Right lobe of liver (tissue), 4 donors: ENCODE data around the gene KRI1.

ENCODE experiments used
- CTCF ChIP-seq, 4 donors: fragments of 200-600 bp in 3 of 4; fragments of 450-650 bp in 1 of 4; IDR thresholded peaks; one replicate each; pipeline versions ENCODE4 v1.5.1 to v1.8.0; 2016 to 2022; ENCODE audit warnings: antibody characterized with exemption in 4 of 4, mild to moderate bottlenecking in 2 of 4
- POLR2A ChIP-seq: fragments of 450-650 bp; IDR thresholded peaks from one replicate; pipeline ENCODE4 v1.6.1; 2017; ENCODE audit warnings: antibody characterized with exemption, mild to moderate bottlenecking
- donor health status: DM: no; HTN: no; CAD: no.
- donor health status: DM: no; HTN: no; CAD: no.
- donor health status: DM: no; HTN: yes; CAD: no.

DNA sequence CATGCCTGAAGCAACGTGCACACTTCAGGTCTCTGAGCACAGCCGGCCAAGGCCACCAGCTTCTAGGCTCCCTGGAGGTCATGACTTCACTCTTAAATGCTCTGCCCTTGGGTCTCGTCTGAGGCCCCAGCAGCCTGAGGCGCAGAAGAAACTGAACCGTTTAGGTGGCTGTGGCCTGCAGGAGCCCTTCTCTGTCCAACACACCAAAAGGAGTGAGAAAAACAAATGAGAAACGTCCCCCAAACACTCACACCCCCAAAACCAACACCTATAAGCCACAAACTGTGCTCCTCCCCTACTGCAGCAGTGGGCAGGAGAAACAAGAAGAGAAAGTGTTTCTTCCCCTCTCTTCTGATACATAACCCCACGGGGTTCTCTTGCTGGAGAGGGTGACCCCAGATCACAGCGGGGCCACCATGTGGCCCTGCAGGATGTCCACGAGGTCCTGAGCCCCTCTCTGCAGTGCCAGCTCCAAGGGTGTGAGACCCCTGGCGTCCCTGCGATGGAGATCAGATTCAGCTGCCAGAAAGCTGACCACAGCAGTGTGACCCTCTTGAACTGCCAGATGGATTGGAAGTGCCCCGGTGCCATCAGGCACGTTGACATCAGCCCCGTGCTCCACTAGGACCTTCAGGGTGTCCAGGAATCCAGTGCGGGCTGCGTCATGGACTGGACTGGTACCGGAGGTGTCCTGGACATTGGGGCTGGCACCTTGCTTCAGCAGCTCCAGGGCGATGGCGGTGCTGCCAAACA is 1.0 kb upstream of the KRI1 start:
- TF ChIP-seq CTCF (IDR thresholded peaks at IDR 0.05) (no peak), POLR2A (no peak)
